ENCODE data around the gene RXFP1. TPM values are rescaled to one million over a fixed set of nuclear protein-coding genes. Genes with fewer than 3 reads are reported as not detected.

The RXFP1 gene
- total RNA-seq, 6 experiments from 2014 or later, result not detected

DNA sequence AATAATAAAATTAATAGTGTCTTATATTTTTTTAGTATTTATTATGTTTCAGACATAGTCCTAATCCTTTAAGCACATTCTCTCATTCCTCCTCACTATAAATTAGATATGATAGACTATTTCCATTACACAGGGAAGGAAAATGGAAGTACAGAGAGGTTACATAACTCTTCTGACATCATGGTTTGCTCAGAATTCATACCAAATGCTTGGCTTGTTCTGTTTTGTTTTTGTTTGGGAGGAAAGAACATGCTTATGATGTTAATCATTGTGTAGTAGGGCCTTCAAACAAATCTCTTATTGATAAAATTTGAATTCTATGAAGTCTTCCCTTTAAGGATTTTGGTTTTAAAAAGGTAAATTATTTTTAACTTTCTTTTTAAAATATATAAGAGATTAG lies 59.5 kb downstream of the RXFP1 start:
- DNase-seq, result no peak
- Mint-ChIP-seq H3K4me1 (ENCODE audit: low read depth) (no peaks in the 10 kb centered on the region), H3K9me3 (no peaks in the 10 kb centered on the region), H3K4me3 (no peak overlapping the region), H3K27me3 (ENCODE audit: insufficient read depth) (peaks cover 9% of the 10 kb centered on the region), H3K27ac (no peak overlapping the region), H3K36me3 (ENCODE audit: low read depth) (no peaks in the 10 kb centered on the region)
- TF ChIP-seq, protein P1, sequence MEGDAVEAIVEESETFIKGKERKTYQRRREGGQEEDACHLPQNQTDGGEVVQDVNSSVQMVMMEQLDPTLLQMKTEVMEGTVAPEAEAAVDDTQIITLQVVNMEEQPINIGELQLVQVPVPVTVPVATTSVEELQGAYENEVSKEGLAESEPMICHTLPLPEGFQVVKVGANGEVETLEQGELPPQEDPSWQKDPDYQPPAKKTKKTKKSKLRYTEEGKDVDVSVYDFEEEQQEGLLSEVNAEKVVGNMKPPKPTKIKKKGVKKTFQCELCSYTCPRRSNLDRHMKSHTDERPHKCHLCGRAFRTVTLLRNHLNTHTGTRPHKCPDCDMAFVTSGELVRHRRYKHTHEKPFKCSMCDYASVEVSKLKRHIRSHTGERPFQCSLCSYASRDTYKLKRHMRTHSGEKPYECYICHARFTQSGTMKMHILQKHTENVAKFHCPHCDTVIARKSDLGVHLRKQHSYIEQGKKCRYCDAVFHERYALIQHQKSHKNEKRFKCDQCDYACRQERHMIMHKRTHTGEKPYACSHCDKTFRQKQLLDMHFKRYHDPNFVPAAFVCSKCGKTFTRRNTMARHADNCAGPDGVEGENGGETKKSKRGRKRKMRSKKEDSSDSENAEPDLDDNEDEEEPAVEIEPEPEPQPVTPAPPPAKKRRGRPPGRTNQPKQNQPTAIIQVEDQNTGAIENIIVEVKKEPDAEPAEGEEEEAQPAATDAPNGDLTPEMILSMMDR (IDR thresholded peaks at IDR 0.05), result no peak

DNA sequence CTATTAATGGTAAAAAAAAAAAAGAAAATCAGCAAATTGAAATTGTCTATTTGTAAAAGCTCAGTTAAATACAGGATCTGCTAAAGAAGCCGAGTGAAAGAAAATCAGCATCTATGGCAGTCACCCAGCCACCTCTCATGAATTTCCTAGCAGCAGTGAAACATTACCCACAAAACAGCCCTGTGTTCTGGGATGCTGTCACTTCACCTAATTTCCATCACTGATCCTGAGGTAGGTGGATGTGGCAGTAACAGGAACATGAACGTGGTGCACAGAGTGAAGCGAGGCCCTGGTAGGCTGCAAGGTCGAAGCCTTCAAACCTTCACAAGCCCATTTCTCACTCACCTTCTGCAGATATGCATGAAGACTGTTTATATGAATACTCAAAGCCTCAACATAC lies 65.2 kb downstream of the RXFP1 start:
- no peak overlapping the region for H3K4me3 Mint-ChIP-seq
- peaks cover 13% of the 10 kb centered on the region for H3K27me3 Mint-ChIP-seq (ENCODE audit: insufficient read depth)
- H3K4me1 Mint-ChIP-seq (ENCODE audit: low read depth), result no peaks in the 10 kb centered on the region
- no peak for DNase-seq
- H3K36me3 Mint-ChIP-seq (ENCODE audit: low read depth), result no peaks in the 10 kb centered on the region
- no peaks in the 10 kb centered on the region for H3K9me3 Mint-ChIP-seq
- TF ChIP-seq, protein P1 (IDR thresholded peaks at IDR 0.05), result no peak
- no peak overlapping the region for H3K27ac Mint-ChIP-seq

DNA sequence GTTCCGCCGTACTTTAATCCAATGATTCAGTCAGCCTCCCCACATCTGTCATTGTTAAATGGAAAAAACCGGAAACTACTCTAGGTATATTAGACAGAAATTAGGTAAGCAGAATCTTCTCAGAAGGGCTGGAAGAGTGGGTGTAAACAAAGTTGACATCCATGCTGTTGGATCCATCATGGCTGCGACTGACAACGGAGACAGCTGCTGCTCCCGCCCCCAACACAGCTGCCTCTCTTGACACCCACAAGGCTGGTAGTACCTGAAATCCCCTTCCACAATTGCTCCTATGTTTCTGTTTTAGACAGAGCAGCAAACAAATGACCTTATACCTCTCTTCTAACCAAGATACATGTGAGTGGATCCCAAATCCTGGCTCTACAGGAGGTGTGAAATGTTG lies 66.6 kb downstream of the RXFP1 start:
- Mint-ChIP-seq H3K36me3 (ENCODE audit: low read depth) (no peaks in the 10 kb centered on the region), H3K4me3 (no peak overlapping the region), H3K27ac (no peak overlapping the region), H3K9me3 (no peaks in the 10 kb centered on the region), H3K27me3 (ENCODE audit: insufficient read depth) (peaks cover 10% of the 10 kb centered on the region; the same call in 1 of the 2 replicates), H3K4me1 (ENCODE audit: low read depth) (no peaks in the 10 kb centered on the region)
- no peak for DNase-seq
- TF ChIP-seq, protein P1 (IDR thresholded peaks at IDR 0.05), result no peak

DNA sequence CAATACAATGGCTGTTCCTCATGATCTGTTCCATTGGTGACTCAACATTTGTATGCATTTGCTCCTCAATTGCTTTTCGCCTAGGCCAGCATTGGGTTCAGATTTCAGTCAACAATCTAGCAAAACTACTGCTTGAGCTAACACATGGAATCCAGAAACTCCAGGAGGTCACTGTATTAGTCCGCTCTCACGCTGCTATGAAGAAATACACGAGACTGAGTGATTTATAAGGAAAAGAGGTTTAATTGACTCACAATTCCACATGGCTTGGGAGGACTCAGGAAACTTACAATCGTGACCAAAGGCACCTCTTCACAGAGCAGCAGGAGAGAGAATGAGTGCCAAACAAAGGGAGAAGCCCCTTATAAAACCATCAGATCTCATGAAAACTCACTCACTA lies 67.1 kb downstream of the RXFP1 start:
- TF ChIP-seq, protein P1 (IDR thresholded peaks at IDR 0.05), result no peak
- Mint-ChIP-seq H3K4me1 (ENCODE audit: low read depth) (no peaks in the 10 kb centered on the region), H3K27ac (no peak overlapping the region), H3K4me3 (no peak overlapping the region), H3K9me3 (no peaks in the 10 kb centered on the region), H3K27me3 (ENCODE audit: insufficient read depth) (peaks cover 10% of the 10 kb centered on the region; the same call in 1 of the 2 replicates), H3K36me3 (ENCODE audit: low read depth) (no peaks in the 10 kb centered on the region)
- DNase-seq, result no peak

DNA sequence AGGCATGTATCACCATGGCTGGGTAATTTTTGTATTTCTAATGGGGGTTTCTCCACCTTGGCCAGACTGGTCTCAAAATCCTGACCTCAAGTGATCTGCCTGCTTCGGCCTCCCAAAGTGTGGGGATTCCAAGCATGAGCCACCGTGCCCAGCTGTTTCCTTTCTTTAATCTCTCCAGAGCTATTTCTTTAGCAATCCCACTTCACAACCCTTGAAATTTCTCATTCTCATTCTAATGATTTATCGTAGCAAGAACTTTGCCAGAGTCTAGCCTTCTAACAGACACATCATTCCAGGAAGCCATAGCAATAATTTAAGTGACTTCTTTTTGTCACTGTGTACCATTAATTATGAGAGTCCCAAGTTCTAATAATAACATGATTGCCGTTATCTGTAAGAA lies 68.6 kb downstream of the RXFP1 start:
- H3K4me3 Mint-ChIP-seq, result no peak overlapping the region
- no peak for DNase-seq
- peaks cover 6% of the 10 kb centered on the region; the same call in 1 of the 2 replicates for H3K27me3 Mint-ChIP-seq (ENCODE audit: insufficient read depth)
- H3K36me3 Mint-ChIP-seq (ENCODE audit: low read depth), result no peaks in the 10 kb centered on the region
- no peaks in the 10 kb centered on the region for H3K4me1 Mint-ChIP-seq (ENCODE audit: low read depth)
- no peaks in the 10 kb centered on the region for H3K9me3 Mint-ChIP-seq
- H3K27ac Mint-ChIP-seq, result no peak overlapping the region
- TF ChIP-seq, protein P1 (IDR thresholded peaks at IDR 0.05), result no peak

DNA sequence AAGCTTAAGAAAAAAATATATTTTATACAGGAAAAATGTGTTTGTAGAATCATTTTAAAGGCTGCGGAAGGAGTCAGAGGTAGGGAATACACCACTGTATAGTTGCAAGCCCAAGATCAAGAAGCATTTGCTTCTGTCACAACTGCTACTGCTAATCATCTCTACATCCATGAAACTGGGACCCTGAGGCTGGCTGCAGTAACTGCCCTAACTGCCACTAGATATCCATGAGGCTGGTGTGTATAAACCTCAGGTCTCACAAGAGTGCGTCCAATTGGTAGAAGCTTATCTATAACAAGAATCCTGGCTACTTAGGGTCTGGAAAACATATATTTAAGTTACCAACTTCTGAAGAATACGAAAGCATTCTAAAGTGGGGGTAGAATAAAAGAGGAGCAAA lies 69.1 kb downstream of the RXFP1 start:
- no peaks in the 10 kb centered on the region for H3K4me1 Mint-ChIP-seq (ENCODE audit: low read depth)
- H3K36me3 Mint-ChIP-seq (ENCODE audit: low read depth), result no peaks in the 10 kb centered on the region
- no peak for DNase-seq
- no peaks in the 10 kb centered on the region for H3K9me3 Mint-ChIP-seq
- no peak overlapping the region for H3K4me3 Mint-ChIP-seq
- H3K27ac Mint-ChIP-seq, result no peak overlapping the region
- peaks cover 6% of the 10 kb centered on the region; the same call in 1 of the 2 replicates for H3K27me3 Mint-ChIP-seq (ENCODE audit: insufficient read depth)
- TF ChIP-seq, protein P1 (IDR thresholded peaks at IDR 0.05), result no peak
